Measurements from ENCODE around the gene KICS2.

Gene KICS2

GRCh38 chr12:64222009-64222765 is at the start of gene KICS2:
KICS2 (minus strand) TSS chr12:64222296; CDS start chr12:64222237, 59 bp downstream.
- peak within 1 kb of the TSS; percentile 79 for H3K4me3 ChIP-seq (ENCODE audit: control insufficient read depth, low read depth, low read length)
- peak; percentile 93 for DNase-seq (ENCODE audit: low read depth)
- TF ChIP-seq, protein P1, sequence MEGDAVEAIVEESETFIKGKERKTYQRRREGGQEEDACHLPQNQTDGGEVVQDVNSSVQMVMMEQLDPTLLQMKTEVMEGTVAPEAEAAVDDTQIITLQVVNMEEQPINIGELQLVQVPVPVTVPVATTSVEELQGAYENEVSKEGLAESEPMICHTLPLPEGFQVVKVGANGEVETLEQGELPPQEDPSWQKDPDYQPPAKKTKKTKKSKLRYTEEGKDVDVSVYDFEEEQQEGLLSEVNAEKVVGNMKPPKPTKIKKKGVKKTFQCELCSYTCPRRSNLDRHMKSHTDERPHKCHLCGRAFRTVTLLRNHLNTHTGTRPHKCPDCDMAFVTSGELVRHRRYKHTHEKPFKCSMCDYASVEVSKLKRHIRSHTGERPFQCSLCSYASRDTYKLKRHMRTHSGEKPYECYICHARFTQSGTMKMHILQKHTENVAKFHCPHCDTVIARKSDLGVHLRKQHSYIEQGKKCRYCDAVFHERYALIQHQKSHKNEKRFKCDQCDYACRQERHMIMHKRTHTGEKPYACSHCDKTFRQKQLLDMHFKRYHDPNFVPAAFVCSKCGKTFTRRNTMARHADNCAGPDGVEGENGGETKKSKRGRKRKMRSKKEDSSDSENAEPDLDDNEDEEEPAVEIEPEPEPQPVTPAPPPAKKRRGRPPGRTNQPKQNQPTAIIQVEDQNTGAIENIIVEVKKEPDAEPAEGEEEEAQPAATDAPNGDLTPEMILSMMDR (conservative IDR thresholded peaks at IDR 0.05; ENCODE audit: control insufficient read depth, insufficient read depth, low read depth, low read length), result no peak

DNA sequence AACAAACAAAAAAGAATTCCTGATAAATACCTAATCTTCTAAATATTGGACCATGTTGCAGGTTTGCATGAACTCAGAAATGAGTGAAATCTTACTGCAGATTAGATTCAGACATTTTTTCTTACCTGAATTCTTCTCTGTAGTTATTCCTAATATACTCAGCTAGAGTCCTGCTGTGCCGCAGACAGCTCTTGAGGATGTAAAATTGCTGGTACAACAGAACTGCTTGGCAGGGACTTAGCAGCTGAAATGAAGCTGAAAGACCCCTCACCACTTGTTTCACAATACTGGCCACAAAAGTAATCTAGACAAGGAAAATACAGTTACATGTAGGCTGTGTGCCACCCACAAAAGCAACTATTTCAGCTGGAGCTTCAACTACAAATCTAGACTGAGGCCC is 48.3 kb upstream of the KICS2 start:
- TF ChIP-seq, protein P1 (conservative IDR thresholded peaks at IDR 0.05; ENCODE audit: control insufficient read depth, insufficient read depth, low read depth, low read length), result no peak
- DNase-seq (ENCODE audit: low read depth), result no peak
- H3K4me3 ChIP-seq (ENCODE audit: control insufficient read depth, low read depth, low read length), result no peak overlapping the region

- H3K4me3 ChIP-seq (ENCODE audit: control insufficient read depth, low read depth, low read length), result no peak overlapping the region
- DNase-seq (ENCODE audit: low read depth), result no peak
- TF ChIP-seq, protein P1 (conservative IDR thresholded peaks at IDR 0.05; ENCODE audit: control insufficient read depth, insufficient read depth, low read depth, low read length), result no peak
These were observed 47.1 kb upstream of the KICS2 start for GRCh38 chr12:64269161-64269560.

- DNase-seq (ENCODE audit: low read depth), result no peak
- TF ChIP-seq, protein P1 (conservative IDR thresholded peaks at IDR 0.05; ENCODE audit: control insufficient read depth, insufficient read depth, low read depth, low read length), result no peak
- H3K4me3 ChIP-seq (ENCODE audit: control insufficient read depth, low read depth, low read length), result no peak overlapping the region
These were observed 46.3 kb upstream of the KICS2 start for GRCh38 chr12:64268409-64268808.

DNA sequence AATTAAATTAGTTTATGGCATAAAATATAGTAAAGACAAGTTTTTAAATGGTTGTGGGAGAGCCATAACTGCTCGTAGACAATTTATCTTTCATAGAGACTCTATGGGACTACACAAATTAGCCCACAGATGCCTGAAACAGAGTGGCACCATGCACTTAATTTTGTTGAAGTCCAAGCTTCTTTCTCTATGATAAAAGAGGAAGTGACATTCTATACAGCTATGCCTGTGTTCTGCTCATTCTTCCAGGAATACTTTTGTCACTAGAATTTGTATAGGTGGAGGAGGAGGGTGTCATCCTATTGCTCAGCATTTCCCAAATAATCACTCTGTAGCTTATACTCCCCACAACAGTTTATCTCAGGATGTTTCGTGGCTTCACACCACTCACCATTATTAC is 43.7 kb upstream of the KICS2 start:
- TF ChIP-seq, protein P1 (conservative IDR thresholded peaks at IDR 0.05; ENCODE audit: control insufficient read depth, insufficient read depth, low read depth, low read length), result no peak
- DNase-seq (ENCODE audit: low read depth), result no peak
- no peak overlapping the region for H3K4me3 ChIP-seq (ENCODE audit: control insufficient read depth, low read depth, low read length)

GRCh38 chr12:64261813-64262212 is 39.7 kb upstream of the KICS2 start:
- no peak for DNase-seq (ENCODE audit: low read depth)
- H3K4me3 ChIP-seq (ENCODE audit: control insufficient read depth, low read depth, low read length), result no peak overlapping the region
- TF ChIP-seq, protein P1 (conservative IDR thresholded peaks at IDR 0.05; ENCODE audit: control insufficient read depth, insufficient read depth, low read depth, low read length), result no peak
